Adrenal gland (tissue), 12 donors: ENCODE data around the gene EFNA5. TPM values are rescaled to one million over a fixed set of nuclear protein-coding genes. Genes with fewer than 3 reads are reported as not detected.
"Not testable (repeated sequence)": the region's sequence is repeated elsewhere in the genome, so short reads cannot be mapped to it uniquely, and the experiment has no call there.

Source experiments
- DNase-seq, 7 donors: peaks; one replicate each; pipeline ENCODE4 v3.0.0-alpha.2; 2019 to 2020
- H3K27ac ChIP-seq, 5 donors: fragments of 200-600 bp; sonication (generic) in 4 of 5; 1 replicate in 3 of 5; 2 replicates in 2 of 5; pipeline versions ENCODE4 v1.5.1 to v1.8.0; 2016 to 2020; ENCODE audit warnings: mild to moderate bottlenecking in 1 of 5
- H3K27me3 ChIP-seq: fragments of 200-600 bp; 2 replicates; pipeline ENCODE4 v1.8.0; 2021
- H3K36me3 ChIP-seq, 2 donors: fragments of 200-600 bp; replicated peaks in 1 of 2; 1 replicate in 1 of 2; 2 replicates in 1 of 2; pipeline versions ENCODE4 v1.5.1 to v1.8.0; 2018 to 2022
- H3K4me1 ChIP-seq, 2 donors: fragments of 200-600 bp; replicated peaks in 1 of 2; 1 replicate in 1 of 2; 2 replicates in 1 of 2; pipeline versions ENCODE4 v1.5.1 to v1.8.0; 2018 to 2021
- H3K4me3 ChIP-seq, 4 donors: fragments of 200-600 bp; sonication (generic) in 3 of 4; one replicate each; pipeline ENCODE4 v1.5.1; 2016 to 2018
- H3K9me3 ChIP-seq, 3 donors: fragments of 200-600 bp; sonication (generic) in 1 of 3; replicated peaks in 1 of 3; 1 replicate in 2 of 3; 2 replicates in 1 of 3; pipeline versions ENCODE4 v1.5.1 to v1.8.0; 2016 to 2021
- CTCF ChIP-seq, 6 experiments: fragments of 450-650 bp in 4 of 6; fragments of 200-600 bp in 2 of 6; sonication (generic) in 1 of 6; IDR thresholded peaks; 1 replicate in 5 of 6; 2 replicates in 1 of 6; pipeline versions ENCODE4 v1.5.1 to v1.8.0; 2016 to 2021; ENCODE audit warnings: antibody characterized with exemption in 6 of 6, mild to moderate bottlenecking in 2 of 6, moderate library complexity in 1 of 6
- POLR2A ChIP-seq, 2 donors: fragments of 450-650 bp; IDR thresholded peaks; one replicate each; pipeline ENCODE4 v1.6.1; 2017; ENCODE audit warnings: antibody characterized with exemption in 2 of 2, mild to moderate bottlenecking in 2 of 2, moderate library complexity in 1 of 2
- WGBS, 4 donors: extraction: QIAGEN DNeasy Blood & Tissue Kit in 2 of 4; methylation state at CpG; one replicate each; pipeline versions ENCODE4 v1.1.5 to v1.1.7; 2013 to 2017; 5-methylcytosine and 5-hydroxymethylcytosine counted together
- intact Hi-C, 2 donors: fragments of 100-400 bp; cut with DNase I; formaldehyde crosslinking; loops; one replicate each; pipeline versions ENCODE4 v1.14.1 to v1.15.0; 2022 to 2023
- polyA plus RNA-seq, 3 donors: library from polyadenylated mRNA; stranded (reverse); fragments of 200-250 nt in 2 of 3; fragments of 350-450 nt in 1 of 3; fragmentation: Illumina TruSeq in 1 of 3; extraction: RNeasy Lipid Tissue Mini Kit (QIAGEN cat#74804) in 1 of 3; gene quantifications; one replicate each; pipeline ENCODE4 v1.2.3, GENCODE V29; 2013 to 2014
- total RNA-seq, 9 donors: library from RNA; depleted of rRNA in 4 of 9; stranded (reverse); fragments of >200 nt in 4 of 9; fragments of 120-200 nt in 1 of 9; fragmentation: NEBNext Ultra II Directional in 1 of 9; extraction: Animal tissue kit (Norgen Biotek cat#: 25700) in 1 of 9; gene quantifications; one replicate each; pipeline versions ENCODE4 v1.1.0 to v1.2.4, GENCODE V29; 2013 to 2023
- donor health status: healthy with polysubstance abuse.
- donor health status: Bipolar disorder and iron deficiency.
- donor health status: DM: yes; HTN: yes; CAD: no.
- donor health status: DM: no; HTN: no; CAD: no.
- donor health status: DM: no; HTN: no; CAD: no.
- donor health status: DM: yes; HTN: yes; CAD: no.

The EFNA5 gene
- total and polyA plus RNA-seq, 12 donors = 0.06 to 11.8 (median 1.6) TPM

GRCh38 chr5:107356891-107357290, 313.8 kb downstream of the EFNA5 start:
- 73 to 84% (median 82%) methylated on average over 2 of the region's 2 CpGs for WGBS, 4 donors
- no peaks in the 10 kb centered on the region for H3K4me1 ChIP-seq
- no peak overlapping the region for H3K4me3 ChIP-seq
- no peaks in the 10 kb centered on the region for H3K36me3 ChIP-seq
- H3K27me3 ChIP-seq = no peaks in the 10 kb centered on the region
- no peak for TF ChIP-seq CTCF (IDR thresholded peaks at IDR 0.05)
- TF ChIP-seq POLR2A (IDR thresholded peaks at IDR 0.05) = no peak
- no peaks in the 10 kb centered on the region for H3K9me3 ChIP-seq
- intact Hi-C loops = no loop called here
- H3K27ac ChIP-seq = no peak overlapping the region
- DNase-seq = no peak

GRCh38 chr5:107352576-107352975, 318.2 kb downstream of the EFNA5 start:
- 73 to 92% (median 79%) methylated on average over 2 of the region's 2 CpGs for WGBS, 4 donors
- intact Hi-C loops = no loop called here
- Histone ChIP-seq H3K4me3 (no peak overlapping the region), H3K4me1 (no peaks in the 10 kb centered on the region), H3K9me3 (no peaks in the 10 kb centered on the region), H3K27me3 (no peaks in the 10 kb centered on the region), H3K27ac (no peak overlapping the region), H3K36me3 (no peaks in the 10 kb centered on the region)
- DNase-seq = no peak
- TF ChIP-seq CTCF (IDR thresholded peaks at IDR 0.05) = no peak
- TF ChIP-seq POLR2A (IDR thresholded peaks at IDR 0.05) = no peak

DNA sequence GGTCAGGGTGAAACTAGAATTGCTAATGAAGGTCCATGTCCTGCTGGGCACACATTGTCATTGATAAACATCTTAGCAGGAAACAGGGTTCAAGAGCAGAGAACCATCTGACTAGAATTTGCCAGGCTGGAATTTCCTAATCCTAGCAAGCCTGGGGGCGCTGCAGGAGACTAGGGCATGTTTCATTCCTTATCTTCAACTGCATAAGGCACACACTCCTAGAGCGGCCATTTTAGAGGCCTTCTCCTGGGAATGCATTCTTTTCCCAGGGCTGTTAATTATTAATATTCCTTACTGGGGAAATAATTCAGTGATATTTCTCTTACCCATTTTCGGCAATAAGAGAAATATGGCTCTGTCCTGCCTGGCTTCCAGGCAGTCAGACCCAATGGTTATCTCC, 324.2 kb downstream of the EFNA5 start:
- H3K36me3 ChIP-seq, H3K4me3 ChIP-seq, H3K27me3 ChIP-seq, intact Hi-C loops, DNase-seq, H3K9me3 ChIP-seq, H3K27ac ChIP-seq, H3K4me1 ChIP-seq: not testable (repeated sequence)
- 75 to 89% (median 79%) methylated on average over 3 of the region's 3 CpGs for WGBS, 4 donors

DNA sequence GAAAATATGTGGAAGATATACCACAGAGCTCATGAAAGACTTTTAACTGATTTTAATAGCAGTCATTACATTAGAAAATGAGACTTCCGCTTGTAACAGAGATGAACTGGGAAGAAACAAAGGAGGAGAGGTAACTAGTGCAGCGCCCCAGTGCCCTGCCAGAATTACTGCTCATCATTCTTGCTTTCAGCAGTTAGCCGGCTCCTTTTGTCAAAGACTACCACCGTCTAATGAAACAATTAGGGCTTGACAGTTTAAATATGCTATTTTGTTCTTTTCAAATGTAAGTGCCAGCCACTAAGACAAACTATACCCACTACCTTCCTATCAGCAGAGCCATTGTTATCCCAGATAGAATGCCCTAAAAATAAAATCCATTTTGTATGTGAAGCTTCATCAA, 328.4 kb downstream of the EFNA5 start:
- no peak for DNase-seq
- Histone ChIP-seq H3K4me1 (no peaks in the 10 kb centered on the region), H3K9me3 (peaks cover 0 to 5% (median 0%) of the 10 kb centered on the region in 3 donors), H3K36me3 (no peaks in the 10 kb centered on the region), H3K27me3 (no peaks in the 10 kb centered on the region), H3K4me3 (no peak overlapping the region), H3K27ac (no peak overlapping the region)
- 81 to 89% (median 83%) methylated on average over 4 of the region's 4 CpGs for WGBS, 4 donors
- intact Hi-C loops = no loop called here
- no peak for TF ChIP-seq CTCF (IDR thresholded peaks at IDR 0.05)
- no peak for TF ChIP-seq POLR2A (IDR thresholded peaks at IDR 0.05)

GRCh38 chr5:107341376-107342084, 329.2 kb downstream of the EFNA5 start:
- 70 to 87% (median 84%) methylated on average over 6 of the region's 6 CpGs for WGBS, 4 donors
- intact Hi-C loops = no loop called here
- Histone ChIP-seq H3K4me3 (no peak overlapping the region), H3K27me3 (no peaks in the 10 kb centered on the region), H3K4me1 (no peaks in the 10 kb centered on the region), H3K36me3 (no peaks in the 10 kb centered on the region), H3K27ac (no peak overlapping the region), H3K9me3 (peaks cover 0 to 5% (median 0%) of the 10 kb centered on the region in 3 donors)
- no peak for DNase-seq
- TF ChIP-seq POLR2A (IDR thresholded peaks at IDR 0.05) (no peak), CTCF (IDR thresholded peaks at IDR 0.05) (no peak)
